ENCODE results near the gene NTNG1. TPM values are rescaled to one million over a fixed set of nuclear protein-coding genes. Genes with fewer than 3 reads are reported as not detected.

The NTNG1 gene
- total RNA-seq, 1 experiment from 2014 or later, result 0.41 TPM

- DNase-seq (ENCODE audit: low read depth), result no peak
- in situ Hi-C loops (cut with HindIII; ENCODE audit: low pct_unique_long_range_greater_than_20kb, low sequenced_read_pairs), result no loop called here
Observed at GRCh38 chr1:107451715-107452114, 310.9 kb downstream of the NTNG1 start.

- in situ Hi-C loops (cut with HindIII; ENCODE audit: low pct_unique_long_range_greater_than_20kb, low sequenced_read_pairs), result no loop called here
- no peak for DNase-seq (ENCODE audit: low read depth)
Observed at GRCh38 chr1:107454791-107455190, 314.0 kb downstream of the NTNG1 start.

GRCh38 chr1:107457989-107458388, 317.1 kb downstream of the NTNG1 start:
- in situ Hi-C loops (cut with HindIII; ENCODE audit: low pct_unique_long_range_greater_than_20kb, low sequenced_read_pairs), result no loop called here
- no peak for DNase-seq (ENCODE audit: low read depth)

- in situ Hi-C loops (cut with HindIII; ENCODE audit: low pct_unique_long_range_greater_than_20kb, low sequenced_read_pairs), result no loop called here
- DNase-seq (ENCODE audit: low read depth), result no peak
Observed at GRCh38 chr1:107459204-107459904, 318.5 kb downstream of the NTNG1 start.

- DNase-seq (ENCODE audit: low read depth), result no peak
Observed at GRCh38 chr1:107460035-107460434, 319.2 kb downstream of the NTNG1 start.

GRCh38 chr1:107464827-107465226, 324.0 kb downstream of the NTNG1 start:
- no peak for DNase-seq (ENCODE audit: low read depth)

More at GRCh38 chr1:107460035-107460434, 319.2 kb downstream of the NTNG1 start:
- in situ Hi-C loops (cut with HindIII; ENCODE audit: low pct_unique_long_range_greater_than_20kb, low sequenced_read_pairs), result no loop called here

GRCh38 chr1:107467286-107467685, 326.4 kb downstream of the NTNG1 start:
- in situ Hi-C loops (cut with HindIII; ENCODE audit: low pct_unique_long_range_greater_than_20kb, low sequenced_read_pairs), result no loop called here
- DNase-seq (ENCODE audit: low read depth), result no peak

More at GRCh38 chr1:107464827-107465226, 324.0 kb downstream of the NTNG1 start:
- in situ Hi-C loops (cut with HindIII; ENCODE audit: low pct_unique_long_range_greater_than_20kb, low sequenced_read_pairs), result no loop called here

- in situ Hi-C loops (cut with HindIII; ENCODE audit: low pct_unique_long_range_greater_than_20kb, low sequenced_read_pairs), result no loop called here
- no peak for DNase-seq (ENCODE audit: low read depth)
Observed at GRCh38 chr1:107467811-107468210, 327.0 kb downstream of the NTNG1 start.

GRCh38 chr1:107473065-107473464, 332.2 kb downstream of the NTNG1 start:
- no peak for DNase-seq (ENCODE audit: low read depth)
- in situ Hi-C loops (cut with HindIII; ENCODE audit: low pct_unique_long_range_greater_than_20kb, low sequenced_read_pairs), result no loop called here

GRCh38 chr1:107474877-107475612, 334.2 kb downstream of the NTNG1 start:
- no peak for DNase-seq (ENCODE audit: low read depth)
- in situ Hi-C loops (cut with HindIII; ENCODE audit: low pct_unique_long_range_greater_than_20kb, low sequenced_read_pairs), result no loop called here

- in situ Hi-C loops (cut with HindIII; ENCODE audit: low pct_unique_long_range_greater_than_20kb, low sequenced_read_pairs), result no loop called here
- DNase-seq (ENCODE audit: low read depth), result no peak
Observed at GRCh38 chr1:107477233-107477632, 336.4 kb downstream of the NTNG1 start.

GRCh38 chr1:107479865-107480350, 339.1 kb downstream of the NTNG1 start:
- no peak for DNase-seq (ENCODE audit: low read depth)
- in situ Hi-C loops (cut with HindIII; ENCODE audit: low pct_unique_long_range_greater_than_20kb, low sequenced_read_pairs), result no loop called here

- DNase-seq (ENCODE audit: low read depth), result no peak
Observed at GRCh38 chr1:107480548-107481415, 339.9 kb downstream of the NTNG1 start.

GRCh38 chr1:107481756-107482384, 341.0 kb downstream of the NTNG1 start:
- no peak for DNase-seq (ENCODE audit: low read depth)
- in situ Hi-C loops (cut with HindIII; ENCODE audit: low pct_unique_long_range_greater_than_20kb, low sequenced_read_pairs), result no loop called here

More at GRCh38 chr1:107480548-107481415, 339.9 kb downstream of the NTNG1 start:
- in situ Hi-C loops (cut with HindIII; ENCODE audit: low pct_unique_long_range_greater_than_20kb, low sequenced_read_pairs), result no loop called here

GRCh38 chr1:107483949-107484348, 343.1 kb downstream of the NTNG1 start:
- DNase-seq (ENCODE audit: low read depth), result no peak
- in situ Hi-C loops (cut with HindIII; ENCODE audit: low pct_unique_long_range_greater_than_20kb, low sequenced_read_pairs), result no loop called here

- in situ Hi-C loops (cut with HindIII; ENCODE audit: low pct_unique_long_range_greater_than_20kb, low sequenced_read_pairs), result no loop called here
- DNase-seq (ENCODE audit: low read depth), result no peak
Observed at GRCh38 chr1:107486349-107486748, 345.5 kb downstream of the NTNG1 start.

- no peak for DNase-seq (ENCODE audit: low read depth)
- in situ Hi-C loops (cut with HindIII; ENCODE audit: low pct_unique_long_range_greater_than_20kb, low sequenced_read_pairs), result no loop called here
Observed at GRCh38 chr1:107487506-107487905, 346.7 kb downstream of the NTNG1 start.

GRCh38 chr1:107491582-107491981, 350.7 kb downstream of the NTNG1 start:
- in situ Hi-C loops (cut with HindIII; ENCODE audit: low pct_unique_long_range_greater_than_20kb, low sequenced_read_pairs), result no loop called here
- no peak for DNase-seq (ENCODE audit: low read depth)
